B cell (primary cell): ENCODE data around the gene EXOC6B. TPM values are rescaled to one million over a fixed set of nuclear protein-coding genes. Genes with fewer than 3 reads are reported as not detected.

ENCODE experiments used
- ATAC-seq: fragments of 200-7000 bp; cut with Tn5 transposase; one replicate; pipeline ENCODE4 v1.10.0; 2021; ENCODE audit warnings: low read depth, mild to moderate bottlenecking, moderate number of reproducible peaks, moderate library complexity
- CTCF ChIA-PET: fragments of 350-600 bp; sonication (Branson Sonifier 250); formaldehyde crosslinking; loops from one replicate; lab custom pipeline; 2021; ENCODE audit warnings: antibody characterized with exemption, inconsistent platforms; lab: Charles Lee
- POLR2A ChIA-PET: fragments of 350-600 bp; sonication (Branson Sonifier 250); formaldehyde crosslinking; loops from one replicate; lab custom pipeline; 2021; ENCODE audit warnings: antibody characterized with exemption; lab: Charles Lee
- DNase-seq: peaks from one replicate; pipeline ENCODE4 v3.0.0; 2013
- H2AFZ ChIP-seq: 2 replicates; pipeline ENCODE4 v1.6.1; 2012; ENCODE audit warnings: mild to moderate bottlenecking, low read depth, low read length; ENCODE audit not compliant: insufficient read depth, poor library complexity, severe bottlenecking
- H3K27ac ChIP-seq, 2 donors: 1 replicate in 1 of 2; 2 replicates in 1 of 2; pipeline ENCODE4 v1.5.1; 2012 to 2013; ENCODE audit warnings: low read length in 2 of 2, mild to moderate bottlenecking in 2 of 2, moderate library complexity in 1 of 2
- H3K27me3 ChIP-seq, 4 experiments: fragments of 200-600 bp in 1 of 4; sonication (generic) in 1 of 4; replicated peaks in 1 of 4; 1 replicate in 2 of 4; 2 replicates in 2 of 4; pipeline versions ENCODE4 v1.6.1 to v1.7.0; 2013 to 2016; ENCODE audit warnings: low read length in 3 of 4, mild to moderate bottlenecking in 2 of 4, mixed read lengths in 1 of 4, moderate library complexity in 1 of 4; ENCODE audit not compliant: insufficient read depth in 4 of 4, control insufficient read depth in 3 of 4; ENCODE audit errors: control extremely low read depth in 1 of 4
- H3K36me3 ChIP-seq, 2 experiments: replicated peaks in 1 of 2; 1 replicate in 1 of 2; 2 replicates in 1 of 2; pipeline versions ENCODE4 v1.6.1 to v1.7.1; 2013; ENCODE audit warnings: low read length in 1 of 2; ENCODE audit not compliant: insufficient read depth in 2 of 2, control insufficient read depth in 1 of 2; ENCODE audit errors: control extremely low read depth in 1 of 2, extremely low read depth in 1 of 2
- H3K4me1 ChIP-seq, 2 donors: fragments of 200-600 bp in 1 of 2; sonication (generic) in 1 of 2; 1 replicate in 1 of 2; 2 replicates in 1 of 2; pipeline versions ENCODE4 v1.5.1 to v1.6.1; 2013 to 2017; ENCODE audit warnings: low read length in 2 of 2; ENCODE audit not compliant: control insufficient read depth in 2 of 2, insufficient read depth in 2 of 2
- H3K4me2 ChIP-seq: replicated peaks from 2 replicates; pipeline ENCODE3; 2012; ENCODE audit warnings: mild to moderate bottlenecking, low read depth, low read length; ENCODE audit not compliant: poor library complexity, severe bottlenecking
- H3K4me3 ChIP-seq, 5 experiments: fragments of 200-600 bp in 1 of 5; sonication (generic) in 1 of 5; 1 replicate in 3 of 5; 2 replicates in 2 of 5; pipeline versions ENCODE4 v1.5.1 to v1.7.0; 2011 to 2016; ENCODE audit warnings: low read length in 4 of 5, mild to moderate bottlenecking in 4 of 5, low read depth in 2 of 5, control low read depth in 1 of 5, moderate library complexity in 1 of 5; ENCODE audit not compliant: insufficient read depth in 1 of 5; ENCODE audit errors: control extremely low read depth in 1 of 5, extremely low read depth in 1 of 5
- H3K79me2 ChIP-seq: fragments of 200-600 bp; sonication (generic); one replicate; pipeline ENCODE4 v1.6.0; 2016; ENCODE audit warnings: low read length; ENCODE audit not compliant: control insufficient read depth, insufficient read depth
- H3K9ac ChIP-seq: fragments of 200-600 bp; sonication (generic); 2 replicates; pipeline ENCODE4 v1.6.1; 2017; ENCODE audit warnings: mild to moderate bottlenecking, low read length, moderate library complexity
- H3K9me3 ChIP-seq, 3 donors: one replicate each; pipeline versions ENCODE4 v1.6.1 to v1.7.1; 2013; ENCODE audit warnings: low read length in 2 of 3; ENCODE audit not compliant: control insufficient read depth in 2 of 3, insufficient read depth in 1 of 3; ENCODE audit errors: control extremely low read depth in 1 of 3
- H4K20me1 ChIP-seq: 2 replicates; pipeline ENCODE4 v1.6.0; 2012; ENCODE audit warnings: mild to moderate bottlenecking, low read length; ENCODE audit not compliant: insufficient read depth, control insufficient read depth, poor library complexity, severe bottlenecking
- H3K27ac Mint-ChIP-seq: one replicate; pipeline ENCODE4 v1.8.0; 2021; ENCODE audit warnings: mixed read lengths
- H3K27me3 Mint-ChIP-seq: one replicate; pipeline ENCODE4 v1.8.0; 2021; ENCODE audit warnings: mixed read lengths
- H3K4me1 Mint-ChIP-seq: one replicate; pipeline ENCODE4 v1.8.0; 2021; ENCODE audit warnings: mixed read lengths
- H3K4me3 Mint-ChIP-seq: one replicate; pipeline ENCODE4 v1.8.0; 2021; ENCODE audit warnings: mixed read lengths
- H3K9me3 Mint-ChIP-seq: one replicate; pipeline ENCODE4 v1.8.0; 2022; ENCODE audit warnings: mixed read lengths; ENCODE audit not compliant: insufficient read depth
- CTCF ChIP-seq: fragments of 200-600 bp; IDR thresholded peaks from one replicate; pipeline ENCODE4 v1.8.0; 2022; ENCODE audit warnings: antibody characterized with exemption, mild to moderate bottlenecking
- EZH2 ChIP-seq: IDR thresholded peaks from 2 replicates; pipeline ENCODE4 v1.6.1; 2012; ENCODE audit warnings: borderline replicate concordance, low read depth, mild to moderate bottlenecking, moderate library complexity, low read length; ENCODE audit not compliant: insufficient read depth, poor library complexity, severe bottlenecking
- WGBS: methylation state at CpG from one replicate; pipeline ENCODE4 v1.1.5; 2013; ENCODE audit warnings: missing lambda C conversion rate; ENCODE audit not compliant: insufficient coverage; 5-methylcytosine and 5-hydroxymethylcytosine counted together
- intact Hi-C: fragments of 100-400 bp; cut with micrococcal nuclease; formaldehyde crosslinking; loops from one replicate; pipeline ENCODE4 v1.10.0; 2022
- polyA plus RNA-seq: library from polyadenylated mRNA; depleted of rRNA; stranded (reverse); fragments of >200 nt; gene quantifications from 2 replicates; pipeline ENCODE4 v1.2.3, GENCODE V29; 2012
- total RNA-seq, 2 donors: library from RNA; stranded (reverse); fragments of 120-200 nt in 1 of 2; gene quantifications; 1 replicate in 1 of 2; 2 replicates in 1 of 2; pipeline versions ENCODE4 v1.2.3 to v1.2.4, GENCODE V29; 2013 to 2022

The EXOC6B gene
- total and polyA plus RNA-seq, 2 donors (not counting 1 experiment from before 2014, with no cell fraction given) = 4.8 to 22.6 TPM

- POLR2A ChIA-PET = no interaction called here
- H3K79me2 ChIP-seq = no peaks in the 10 kb centered on the region
Measured at GRCh38 chr2:72412214-72412613, 413.6 kb downstream of the EXOC6B start.

GRCh38 chr2:72399879-72400278 lies 426.0 kb downstream of the EXOC6B start:
- Histone ChIP-seq H3K9me3 (peaks cover 1 to 13% (median 6%) of the 10 kb centered on the region in 3 donors), H3K27me3 (no peaks in the 10 kb centered on the region), H3K4me1 (no peaks in the 10 kb centered on the region), H3K36me3 (no peaks in the 10 kb centered on the region), H3K4me2 (no peak overlapping the region), H4K20me1 (no peaks in the 10 kb centered on the region), H3K9ac (no peak overlapping the region), H3K27ac (no peak overlapping the region), H3K79me2 (no peaks in the 10 kb centered on the region), H2AFZ (no peak overlapping the region), H3K4me3 (no peak overlapping the region)
- H3K9me3 Mint-ChIP-seq = peaks cover 15% of the 10 kb centered on the region
- no peak overlapping the region for H3K27ac Mint-ChIP-seq
- H3K4me1 Mint-ChIP-seq = no peaks in the 10 kb centered on the region
- no peak for ATAC-seq
- intact Hi-C loops = no loop called here
- POLR2A ChIA-PET = no interaction called here
- no peaks in the 10 kb centered on the region for H3K27me3 Mint-ChIP-seq
- DNase-seq = no peak
- TF ChIP-seq EZH2 = no peak
- TF ChIP-seq CTCF = no peak
- CTCF ChIA-PET = no interaction called here
- H3K4me3 Mint-ChIP-seq = no peak overlapping the region

More at GRCh38 chr2:72412214-72412613, 413.6 kb downstream of the EXOC6B start:
- H3K27me3 ChIP-seq = no peaks in the 10 kb centered on the region
- no peaks in the 10 kb centered on the region for H3K9me3 ChIP-seq
- no peaks in the 10 kb centered on the region for H3K4me1 Mint-ChIP-seq
- ATAC-seq (no peak), DNase-seq (no peak)
- intact Hi-C loops = no loop called here
- CTCF ChIA-PET = no interaction called here
- WGBS = 100% methylated on average over 1 of the region's 1 CpG
- TF ChIP-seq CTCF (no peak), EZH2 (no peak)
- H3K4me3 Mint-ChIP-seq = no peak overlapping the region
- H3K27me3 Mint-ChIP-seq = no peaks in the 10 kb centered on the region
- no peak overlapping the region for H3K27ac ChIP-seq
- H3K27ac Mint-ChIP-seq = no peak overlapping the region
- no peaks in the 10 kb centered on the region for H4K20me1 ChIP-seq
- no peaks in the 10 kb centered on the region for H3K4me1 ChIP-seq
- H3K4me2 ChIP-seq = no peak overlapping the region
- no peak overlapping the region for H2AFZ ChIP-seq
- H3K36me3 ChIP-seq = no peaks in the 10 kb centered on the region
- no peak overlapping the region for H3K4me3 ChIP-seq
- H3K9me3 Mint-ChIP-seq = peaks cover 6% of the 10 kb centered on the region
- no peak overlapping the region for H3K9ac ChIP-seq
